Natural killer cell (primary cell): ENCODE measurements around the gene THAP7. TPM values are rescaled to one million over a fixed set of nuclear protein-coding genes. Genes with fewer than 3 reads are reported as not detected.

Experiments
- ATAC-seq, 3 donors: fragments of 150-1000 bp in 2 of 3; fragments of 200-7000 bp in 1 of 3; cut with Tn5 transposase; 1 replicate in 1 of 3; 2 replicates in 2 of 3; pipeline ENCODE4 v1.10.0; 2021; ENCODE audit warnings: mild to moderate bottlenecking in 2 of 3, moderate library complexity in 2 of 3
- DNase-seq, 2 donors: peaks; one replicate each; pipeline versions ENCODE4 v3.0.0 to v3.0.0-alpha.2; 2013 to 2021; ENCODE audit warnings: mixed read lengths in 1 of 2
- H3K27ac ChIP-seq: one replicate; pipeline ENCODE4 v1.5.1; 2013; ENCODE audit warnings: mild to moderate bottlenecking, low read length
- H3K27me3 ChIP-seq: one replicate; pipeline ENCODE4 v1.6.1; 2013; ENCODE audit warnings: low read length; ENCODE audit not compliant: control insufficient read depth, insufficient read depth
- H3K36me3 ChIP-seq: one replicate; pipeline ENCODE4 v1.6.1; 2013; ENCODE audit warnings: low read length; ENCODE audit not compliant: control insufficient read depth, insufficient read depth
- H3K4me1 ChIP-seq: one replicate; pipeline ENCODE4 v1.6.1; 2013; ENCODE audit warnings: low read length; ENCODE audit not compliant: control insufficient read depth, insufficient read depth
- H3K4me3 ChIP-seq: one replicate; pipeline ENCODE4 v1.5.1; 2013; ENCODE audit warnings: low read length
- H3K9me3 ChIP-seq: one replicate; pipeline ENCODE4 v1.6.1; 2013; ENCODE audit warnings: low read length; ENCODE audit not compliant: control insufficient read depth, insufficient read depth
- H3K27ac Mint-ChIP-seq, 2 donors: one replicate each; pipeline ENCODE4 v1.8.0; 2022; ENCODE audit warnings: mild to moderate bottlenecking in 2 of 2, mixed read lengths in 2 of 2, moderate library complexity in 1 of 2
- H3K27me3 Mint-ChIP-seq, 2 donors: one replicate each; pipeline ENCODE4 v1.8.0; 2022; ENCODE audit warnings: low read depth in 2 of 2, mixed read lengths in 2 of 2
- H3K36me3 Mint-ChIP-seq: one replicate; pipeline ENCODE4 v1.8.0; 2022; ENCODE audit warnings: mixed read lengths
- H3K4me1 Mint-ChIP-seq, 2 donors: one replicate each; pipeline ENCODE4 v1.8.0; 2022; ENCODE audit warnings: mixed read lengths in 2 of 2
- H3K4me3 Mint-ChIP-seq: one replicate; pipeline ENCODE4 v1.8.0; 2022; ENCODE audit warnings: mild to moderate bottlenecking, moderate library complexity, mixed read lengths
- H3K9me3 Mint-ChIP-seq, 2 donors: one replicate each; pipeline ENCODE4 v1.8.0; 2022; ENCODE audit warnings: mixed read lengths in 2 of 2
- WGBS: methylation state at CpG from one replicate; pipeline ENCODE4 v1.1.7; 2013; ENCODE audit warnings: missing lambda C conversion rate; ENCODE audit not compliant: insufficient coverage; 5-methylcytosine and 5-hydroxymethylcytosine counted together
- intact Hi-C: fragments of 100-400 bp; cut with micrococcal nuclease; formaldehyde crosslinking; loops from one replicate; pipeline ENCODE4 v1.14.2; 2022
- total RNA-seq, 4 donors: library from RNA; stranded (reverse); fragments of 120-200 nt in 1 of 4; gene quantifications; one replicate each; pipeline versions ENCODE4 v1.2.3 to v1.2.4, GENCODE V29; 2013 to 2022
- TF ChIP-seq, protein P1 (sequence below): fragments of 200-600 bp; IDR thresholded peaks from one replicate; pipeline ENCODE4 v1.8.0; 2022; ENCODE audit warnings: antibody characterized with exemption

THAP7 gene
- total RNA-seq, 3 donors from 2014 or later (not counting 1 experiment from before 2014, with no cell fraction given), result 24.1 to 40.0 (median 26.8) TPM

DNA sequence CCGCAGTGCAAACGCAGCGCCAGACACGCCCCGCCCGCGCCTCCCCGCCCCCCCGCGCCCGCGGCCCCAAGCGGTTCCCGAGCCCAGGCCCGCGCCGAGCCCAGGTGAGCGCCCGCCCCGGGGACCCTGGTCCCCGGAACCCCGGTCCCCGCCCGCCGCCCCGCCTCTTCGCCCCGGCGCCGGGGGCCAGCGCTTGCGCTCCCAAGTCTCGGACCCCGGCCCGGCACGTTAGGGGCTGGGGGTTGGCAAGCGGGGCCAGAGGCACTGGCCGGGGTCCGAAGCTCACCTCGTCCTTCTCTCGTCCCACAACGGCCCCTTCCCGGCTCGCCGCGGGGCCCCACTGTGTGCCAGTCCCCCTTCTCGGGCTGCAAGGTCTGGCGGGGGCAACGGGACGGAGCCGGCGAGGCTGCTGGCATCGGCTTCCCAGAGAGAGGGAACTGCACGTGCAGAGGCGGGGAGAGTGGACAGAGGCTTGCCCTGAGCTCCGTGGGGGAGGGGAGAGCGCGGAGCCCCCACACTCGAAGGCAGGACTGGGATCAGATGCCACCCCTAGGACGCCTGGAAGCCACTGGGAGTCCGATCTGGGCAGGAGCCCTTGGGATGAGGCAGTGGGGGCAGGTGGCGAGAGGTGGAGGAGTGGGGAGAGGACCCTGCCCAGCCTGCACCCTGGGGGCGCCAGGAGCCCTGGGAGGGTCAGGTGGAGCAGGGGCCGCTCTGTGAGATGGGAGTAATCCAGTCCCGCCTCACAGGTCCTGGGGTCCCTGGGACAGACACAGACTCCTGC is 36.6 kb downstream of the THAP7 start:
- ATAC-seq, result peak in 2 of 3 donors; percentile 37 to 56
- Histone ChIP-seq H3K4me1 (peaks cover 33% of the 10 kb centered on the region), H3K9me3 (no peaks in the 10 kb centered on the region), H3K36me3 (no peaks in the 10 kb centered on the region), H3K4me3 (no peak overlapping the region), H3K27me3 (peaks cover 9% of the 10 kb centered on the region), H3K27ac (no peak overlapping the region)
- Mint-ChIP-seq H3K4me3 (peak overlapping the region; percentile 68), H3K9me3 (no peaks in the 10 kb centered on the region), H3K27ac (peak overlapping the region in 1 of 2 donors; percentile 60), H3K4me1 (peaks cover 5 to 11% of the 10 kb centered on the region in 2 donors), H3K36me3 (no peaks in the 10 kb centered on the region), H3K27me3 (peaks cover 6 to 10% of the 10 kb centered on the region in 2 donors)
- intact Hi-C loops, result no loop called here
- TF ChIP-seq, protein P1, sequence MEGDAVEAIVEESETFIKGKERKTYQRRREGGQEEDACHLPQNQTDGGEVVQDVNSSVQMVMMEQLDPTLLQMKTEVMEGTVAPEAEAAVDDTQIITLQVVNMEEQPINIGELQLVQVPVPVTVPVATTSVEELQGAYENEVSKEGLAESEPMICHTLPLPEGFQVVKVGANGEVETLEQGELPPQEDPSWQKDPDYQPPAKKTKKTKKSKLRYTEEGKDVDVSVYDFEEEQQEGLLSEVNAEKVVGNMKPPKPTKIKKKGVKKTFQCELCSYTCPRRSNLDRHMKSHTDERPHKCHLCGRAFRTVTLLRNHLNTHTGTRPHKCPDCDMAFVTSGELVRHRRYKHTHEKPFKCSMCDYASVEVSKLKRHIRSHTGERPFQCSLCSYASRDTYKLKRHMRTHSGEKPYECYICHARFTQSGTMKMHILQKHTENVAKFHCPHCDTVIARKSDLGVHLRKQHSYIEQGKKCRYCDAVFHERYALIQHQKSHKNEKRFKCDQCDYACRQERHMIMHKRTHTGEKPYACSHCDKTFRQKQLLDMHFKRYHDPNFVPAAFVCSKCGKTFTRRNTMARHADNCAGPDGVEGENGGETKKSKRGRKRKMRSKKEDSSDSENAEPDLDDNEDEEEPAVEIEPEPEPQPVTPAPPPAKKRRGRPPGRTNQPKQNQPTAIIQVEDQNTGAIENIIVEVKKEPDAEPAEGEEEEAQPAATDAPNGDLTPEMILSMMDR, result no peak
- peak in 1 of 2 donors; percentile 34 for DNase-seq
- WGBS, result 11% methylated on average over 65 of the region's 65 CpGs

GRCh38 chr22:20964799-20965103 is 37.2 kb downstream of the THAP7 start:
- peak overlapping the region; percentile 81 for H3K4me3 Mint-ChIP-seq
- H3K4me1 ChIP-seq, result peaks cover 33% of the 10 kb centered on the region
- no peak overlapping the region for H3K27ac ChIP-seq
- DNase-seq, result no peak
- H3K9me3 ChIP-seq, result no peaks in the 10 kb centered on the region
- intact Hi-C loops, result loop anchor here (5.0 kb wide), 1 partner anchor 47 kb away; the partner anchor contains the start of gene CRKL
- no peaks in the 10 kb centered on the region for H3K36me3 ChIP-seq
- peaks cover 6 to 10% of the 10 kb centered on the region in 2 donors for H3K27me3 Mint-ChIP-seq
- WGBS, result 4% methylated on average over 27 of the region's 28 CpGs
- no peak for ATAC-seq
- H3K4me1 Mint-ChIP-seq, result peaks cover 5 to 11% of the 10 kb centered on the region in 2 donors
- H3K36me3 Mint-ChIP-seq, result no peaks in the 10 kb centered on the region
- no peak overlapping the region for H3K27ac Mint-ChIP-seq
- peaks cover 9% of the 10 kb centered on the region for H3K27me3 ChIP-seq
- no peaks in the 10 kb centered on the region for H3K9me3 Mint-ChIP-seq
- peak overlapping the region; percentile 12 for H3K4me3 ChIP-seq
- TF ChIP-seq, protein P1, result no peak

DNA sequence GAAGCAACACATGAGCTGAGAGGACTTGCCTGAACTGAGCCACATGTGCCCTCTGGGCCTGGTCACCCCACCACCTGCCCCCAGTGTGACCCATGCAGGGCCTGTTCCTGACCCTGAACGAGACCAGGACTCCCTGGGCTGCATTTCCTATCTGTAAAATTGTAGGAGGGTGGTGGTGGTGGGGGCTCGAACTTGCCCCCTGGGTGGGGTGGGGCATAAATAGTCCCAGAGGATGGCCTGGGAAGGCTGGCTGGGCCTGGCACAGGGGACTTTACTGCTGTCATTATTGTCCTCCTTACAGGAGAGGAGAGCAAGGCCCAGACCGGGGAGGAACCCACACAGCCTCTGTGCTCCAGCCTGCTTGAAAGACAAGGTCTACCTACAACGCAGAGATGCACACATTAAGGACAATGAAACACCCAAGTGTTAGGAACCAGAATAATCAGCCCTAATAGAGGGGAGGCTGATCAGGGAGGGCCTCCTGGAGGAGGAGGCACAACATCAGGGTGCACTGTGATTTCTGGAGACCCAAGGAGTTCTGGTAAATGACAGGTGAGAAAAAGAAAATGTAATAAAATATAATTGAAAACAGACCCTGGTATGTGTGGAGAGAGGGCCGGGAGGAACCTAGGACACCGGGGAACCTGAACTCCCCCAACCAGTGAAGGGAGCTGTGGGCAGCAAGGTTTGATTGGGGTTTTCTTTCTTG is 37.7 kb downstream of the THAP7 start:
- Histone ChIP-seq H3K27ac (no peak overlapping the region), H3K4me1 (peaks cover 33% of the 10 kb centered on the region), H3K36me3 (no peaks in the 10 kb centered on the region), H3K4me3 (peak overlapping the region; percentile 12), H3K27me3 (peaks cover 9% of the 10 kb centered on the region), H3K9me3 (no peaks in the 10 kb centered on the region)
- Mint-ChIP-seq H3K4me1 (peaks cover 5 to 11% of the 10 kb centered on the region in 2 donors), H3K9me3 (no peaks in the 10 kb centered on the region), H3K36me3 (no peaks in the 10 kb centered on the region), H3K27me3 (peaks cover 6 to 10% of the 10 kb centered on the region in 2 donors), H3K27ac (no peak overlapping the region), H3K4me3 (peak overlapping the region; percentile 81)
- intact Hi-C loops, result loop anchor here (5.0 kb wide), 1 partner anchor 47 kb away; the partner anchor contains the start of gene CRKL
- 82% methylated on average over 4 of the region's 6 CpGs for WGBS
- peak in 1 of 2 donors; percentile 28 for DNase-seq
- TF ChIP-seq, protein P1, result no peak
- ATAC-seq, result peak in 1 of 3 donors; percentile 19
